ENCODE results near the gene CERS6. TPM values are rescaled to one million over a fixed set of nuclear protein-coding genes. Genes with fewer than 3 reads are reported as not detected.

Gene CERS6
- total and polyA plus RNA-seq, 2 experiments from 2014 or later = 8.3 to 16.0 TPM

GRCh38 chr2:168740788-168741187 is 284.7 kb downstream of the CERS6 start:
- no peak overlapping the region for H3K4me2 ChIP-seq (ENCODE audit: unreplicated experiment)
- no peaks in the 10 kb centered on the region for H3K79me2 ChIP-seq (ENCODE audit: insufficient read depth)
- TF ChIP-seq EZH2phosphoT487 (IDR thresholded peaks at IDR 0.05; ENCODE audit: insufficient read depth, low read depth) (no peak), EZH2 (IDR thresholded peaks at IDR 0.05; ENCODE audit: insufficient read depth, poor library complexity, severe bottlenecking) (no peak)
- H3K27ac ChIP-seq = no peak overlapping the region
- no peaks in the 10 kb centered on the region for H3K27me3 ChIP-seq (replicated peaks; ENCODE audit: insufficient read depth)
- DNase-seq = no peak
- H3K9me3 ChIP-seq (ENCODE audit: low read depth) = no peaks in the 10 kb centered on the region
- no peaks in the 10 kb centered on the region for H3K36me3 ChIP-seq (ENCODE audit: low read depth)
- H3K4me1 ChIP-seq (ENCODE audit: insufficient read depth) = peaks cover 11% of the 10 kb centered on the region; the same call in 1 of the 2 replicates
- WGBS, 2 experiments (ENCODE audit: low coverage in 1 of 2, low lambda C conversion rate in 2 of 2, missing lambda C conversion rate in 2 of 2) = 85 to 89% methylated on average over 3 of the region's 3 CpGs
- H2AFZ ChIP-seq = no peak overlapping the region
- no peaks in the 10 kb centered on the region for H3F3A ChIP-seq (ENCODE audit: insufficient read depth)
- H3K9me2 ChIP-seq (ENCODE audit: insufficient read depth) = no peaks in the 10 kb centered on the region
- no peak overlapping the region for H3K9ac ChIP-seq
- H4K20me1 ChIP-seq (ENCODE audit: insufficient read depth) = no peaks in the 10 kb centered on the region
- in situ Hi-C loops (cut with MboI) = no loop called here
- no peak overlapping the region for H3K4me3 ChIP-seq

- Histone ChIP-seq H3K27me3 (replicated peaks; ENCODE audit: insufficient read depth) (no peaks in the 10 kb centered on the region), H3F3A (ENCODE audit: insufficient read depth) (no peaks in the 10 kb centered on the region), H4K20me1 (ENCODE audit: insufficient read depth) (no peaks in the 10 kb centered on the region), H3K79me2 (ENCODE audit: insufficient read depth) (no peaks in the 10 kb centered on the region), H3K36me3 (ENCODE audit: low read depth) (no peaks in the 10 kb centered on the region), H2AFZ (no peak overlapping the region), H3K27ac (no peak overlapping the region), H3K9me3 (ENCODE audit: low read depth) (no peaks in the 10 kb centered on the region), H3K4me1 (ENCODE audit: insufficient read depth) (peaks cover 11% of the 10 kb centered on the region; the same call in 1 of the 2 replicates), H3K4me3 (no peak overlapping the region), H3K9me2 (ENCODE audit: insufficient read depth) (no peaks in the 10 kb centered on the region), H3K9ac (no peak overlapping the region), H3K4me2 (ENCODE audit: unreplicated experiment) (no peak overlapping the region)
- WGBS, 2 experiments (ENCODE audit: low coverage in 1 of 2, low lambda C conversion rate in 2 of 2, missing lambda C conversion rate in 2 of 2) = 89% methylated on average over 4 of the region's 4 CpGs
- in situ Hi-C loops (cut with MboI) = no loop called here
- TF ChIP-seq EZH2 (IDR thresholded peaks at IDR 0.05; ENCODE audit: insufficient read depth, poor library complexity, severe bottlenecking) (no peak), EZH2phosphoT487 (IDR thresholded peaks at IDR 0.05; ENCODE audit: insufficient read depth, low read depth) (no peak)
- DNase-seq = no peak
Measured at GRCh38 chr2:168742258-168742932, 286.3 kb downstream of the CERS6 start.

DNA sequence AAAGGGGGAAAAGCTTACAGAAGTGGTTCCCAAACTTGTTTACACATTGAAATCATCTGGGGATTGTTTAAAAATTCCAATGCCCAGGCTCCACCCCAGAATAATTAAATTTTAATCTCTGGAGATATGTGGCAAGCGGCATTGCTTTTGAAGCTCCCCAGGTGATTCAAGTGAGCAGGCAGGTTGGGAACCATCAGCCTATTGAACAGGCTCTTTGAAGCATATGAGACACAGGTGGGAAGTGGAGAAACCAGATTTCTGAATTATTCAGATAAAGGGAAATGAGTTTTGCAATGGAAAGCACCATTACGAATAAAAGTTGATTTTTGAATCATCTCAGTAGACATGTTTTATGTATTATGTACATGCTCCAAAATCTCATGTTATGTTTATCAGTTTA is 288.8 kb downstream of the CERS6 start:
- no peak overlapping the region for H2AFZ ChIP-seq
- H3K4me1 ChIP-seq (ENCODE audit: insufficient read depth) = 0 out of 2 replicates have a peak, but pooled peaks cover 4% of the 10 kb centered on the region
- no peak for DNase-seq
- H3K36me3 ChIP-seq (ENCODE audit: low read depth) = no peaks in the 10 kb centered on the region
- H3K4me2 ChIP-seq (ENCODE audit: unreplicated experiment) = no peak overlapping the region
- no peaks in the 10 kb centered on the region for H3K9me2 ChIP-seq (ENCODE audit: insufficient read depth)
- H3K27ac ChIP-seq = no peak overlapping the region
- H3F3A ChIP-seq (ENCODE audit: insufficient read depth) = no peaks in the 10 kb centered on the region
- in situ Hi-C loops (cut with MboI) = no loop called here
- TF ChIP-seq EZH2 (IDR thresholded peaks at IDR 0.05; ENCODE audit: insufficient read depth, poor library complexity, severe bottlenecking) (no peak), EZH2phosphoT487 (IDR thresholded peaks at IDR 0.05; ENCODE audit: insufficient read depth, low read depth) (no peak)
- H3K79me2 ChIP-seq (ENCODE audit: insufficient read depth) = no peaks in the 10 kb centered on the region
- no peaks in the 10 kb centered on the region for H4K20me1 ChIP-seq (ENCODE audit: insufficient read depth)
- H3K4me3 ChIP-seq = no peak overlapping the region
- no peak overlapping the region for H3K9ac ChIP-seq
- 83 to 89% methylated on average over 2 of the region's 2 CpGs for WGBS, 2 experiments (ENCODE audit: low coverage in 1 of 2, low lambda C conversion rate in 2 of 2, missing lambda C conversion rate in 2 of 2)
- H3K27me3 ChIP-seq (replicated peaks; ENCODE audit: insufficient read depth) = no peaks in the 10 kb centered on the region
- H3K9me3 ChIP-seq (ENCODE audit: low read depth) = no peaks in the 10 kb centered on the region

DNA sequence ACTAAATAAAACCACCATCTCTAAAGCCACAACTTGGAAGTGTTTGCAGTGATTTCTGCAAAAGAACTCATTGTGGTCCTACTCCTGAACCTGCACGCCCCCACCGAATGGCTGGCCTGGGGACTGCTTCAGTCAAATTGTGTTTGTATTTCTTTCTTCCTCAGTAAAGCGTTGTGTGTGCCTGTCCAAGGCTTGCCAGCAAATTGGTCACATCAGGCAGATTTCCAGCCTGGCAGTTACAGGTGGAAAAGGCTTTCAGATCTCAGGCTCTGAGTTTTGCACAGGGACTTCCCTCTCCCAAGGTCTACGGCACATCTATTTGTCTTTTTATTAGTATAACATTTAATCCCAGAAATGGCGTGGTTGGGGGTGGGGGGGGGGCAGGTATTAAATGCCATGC is 292.4 kb downstream of the CERS6 start:
- no peak overlapping the region for H3K4me2 ChIP-seq (ENCODE audit: unreplicated experiment)
- in situ Hi-C loops (cut with MboI) = no loop called here

More for the DNA sequence above, 292.4 kb downstream of the CERS6 start:
- Histone ChIP-seq H3K79me2 (ENCODE audit: insufficient read depth) (no peaks in the 10 kb centered on the region), H2AFZ (no peak overlapping the region), H4K20me1 (ENCODE audit: insufficient read depth) (no peaks in the 10 kb centered on the region), H3K27me3 (replicated peaks; ENCODE audit: insufficient read depth) (no peaks in the 10 kb centered on the region), H3K9ac (no peak overlapping the region), H3K4me3 (no peak overlapping the region), H3K27ac (no peak overlapping the region), H3K9me3 (ENCODE audit: low read depth) (no peaks in the 10 kb centered on the region), H3F3A (ENCODE audit: insufficient read depth) (no peaks in the 10 kb centered on the region), H3K4me1 (ENCODE audit: insufficient read depth) (no peaks in the 10 kb centered on the region), H3K9me2 (ENCODE audit: insufficient read depth) (no peaks in the 10 kb centered on the region), H3K36me3 (ENCODE audit: low read depth) (no peaks in the 10 kb centered on the region)
- TF ChIP-seq EZH2phosphoT487 (IDR thresholded peaks at IDR 0.05; ENCODE audit: insufficient read depth, low read depth) (no peak), EZH2 (IDR thresholded peaks at IDR 0.05; ENCODE audit: insufficient read depth, poor library complexity, severe bottlenecking) (no peak)
- DNase-seq = no peak
- WGBS, 2 experiments (ENCODE audit: low coverage in 1 of 2, low lambda C conversion rate in 2 of 2, missing lambda C conversion rate in 2 of 2) = 91 to 93% methylated on average over 3 to 5 of the region's 5 CpGs
